Liver (tissue), 9 donors: ENCODE data around the gene ZC3H18. TPM values are rescaled to one million over a fixed set of nuclear protein-coding genes. Genes with fewer than 3 reads are reported as not detected.

ENCODE experiments used
- DNase-seq: peaks from one replicate; pipeline ENCODE4 v3.0.0-alpha.2; 2017; ENCODE audit warnings: low spot score
- H3K27ac ChIP-seq, 2 donors: one replicate each; pipeline ENCODE4 v1.7.0; 2013; ENCODE audit warnings: inconsistent platforms in 2 of 2, low read length in 2 of 2, control low read depth in 1 of 2, low read depth in 1 of 2, mild to moderate bottlenecking in 1 of 2
- H3K27me3 ChIP-seq, 4 donors: one replicate each; pipeline versions ENCODE4 v1.6.1 to v1.7.0; 2013; ENCODE audit warnings: low read length in 3 of 4, inconsistent platforms in 1 of 4, mild to moderate bottlenecking in 1 of 4, moderate library complexity in 1 of 4; ENCODE audit not compliant: control insufficient read depth in 4 of 4, insufficient read depth in 4 of 4
- H3K36me3 ChIP-seq, 4 donors: one replicate each; pipeline versions ENCODE4 v1.6.1 to v1.7.0; 2013; ENCODE audit warnings: low read length in 3 of 4, mild to moderate bottlenecking in 3 of 4, low read depth in 1 of 4, moderate library complexity in 1 of 4; ENCODE audit not compliant: control insufficient read depth in 4 of 4, insufficient read depth in 3 of 4
- H3K4me1 ChIP-seq, 4 donors: one replicate each; pipeline versions ENCODE4 v1.6.1 to v1.7.0; 2013; ENCODE audit warnings: low read length in 3 of 4, mild to moderate bottlenecking in 3 of 4, moderate library complexity in 1 of 4; ENCODE audit not compliant: control insufficient read depth in 4 of 4, insufficient read depth in 4 of 4
- H3K4me3 ChIP-seq, 3 donors: one replicate each; pipeline versions ENCODE4 v1.6.1 to v1.7.0; 2013; ENCODE audit warnings: low read length in 3 of 3, control low read depth in 1 of 3, low read depth in 1 of 3, mild to moderate bottlenecking in 1 of 3
- H3K9ac ChIP-seq, 2 donors: one replicate each; pipeline ENCODE4 v1.7.0; 2013; ENCODE audit warnings: low read length in 2 of 2, mild to moderate bottlenecking in 2 of 2, moderate library complexity in 2 of 2, control low read depth in 1 of 2, low read depth in 1 of 2
- H3K9me3 ChIP-seq, 4 donors: one replicate each; pipeline versions ENCODE4 v1.6.1 to v1.7.0; 2013; ENCODE audit warnings: low read length in 3 of 4; ENCODE audit not compliant: control insufficient read depth in 4 of 4
- EGR1 ChIP-seq, 2 donors: IDR thresholded peaks; 2 replicates each; pipeline ENCODE4 v1.6.1; 2016 to 2018; ENCODE audit warnings: antibody characterized with exemption in 2 of 2, low read depth in 2 of 2
- FOXA1 ChIP-seq: IDR thresholded peaks from 2 replicates; pipeline ENCODE4 v1.6.1; 2016; ENCODE audit warnings: antibody characterized with exemption
- FOXA2 ChIP-seq: IDR thresholded peaks from 2 replicates; pipeline ENCODE4 v1.6.1; 2016; ENCODE audit warnings: antibody characterized with exemption
- GABPA ChIP-seq, 2 donors: IDR thresholded peaks in 1 of 2; conservative IDR thresholded peaks in 1 of 2; 2 replicates each; pipeline ENCODE4 v1.6.1; 2016; ENCODE audit warnings: antibody characterized with exemption in 2 of 2, mild to moderate bottlenecking in 1 of 2, moderate library complexity in 1 of 2
- HNF4A ChIP-seq, 2 donors: conservative IDR thresholded peaks; 2 replicates each; pipeline ENCODE4 v1.6.1; 2016; ENCODE audit warnings: antibody characterized with exemption in 2 of 2, mild to moderate bottlenecking in 2 of 2
- HNF4G ChIP-seq: IDR thresholded peaks from 2 replicates; pipeline ENCODE4 v1.6.1; 2016; ENCODE audit warnings: antibody characterized with exemption
- JUND ChIP-seq, 2 donors: IDR thresholded peaks; 2 replicates each; pipeline ENCODE4 v1.6.1; 2016; ENCODE audit warnings: antibody characterized with exemption in 2 of 2
- NR2F2 ChIP-seq: IDR thresholded peaks from 2 replicates; pipeline ENCODE4 v1.6.1; 2016; ENCODE audit warnings: antibody characterized with exemption
- RAD21 ChIP-seq, 2 donors: IDR thresholded peaks; 2 replicates each; pipeline ENCODE4 v1.6.1; 2016; ENCODE audit warnings: antibody characterized with exemption in 2 of 2, mild to moderate bottlenecking in 2 of 2
- REST ChIP-seq: IDR thresholded peaks from 2 replicates; pipeline ENCODE4 v1.6.1; 2016; ENCODE audit warnings: antibody characterized with exemption, mild to moderate bottlenecking
- RXRA ChIP-seq, 2 donors: IDR thresholded peaks; 2 replicates each; pipeline ENCODE4 v1.6.1; 2017 to 2018; ENCODE audit warnings: antibody characterized with exemption in 2 of 2, mild to moderate bottlenecking in 1 of 2
- SP1 ChIP-seq: IDR thresholded peaks from 2 replicates; pipeline ENCODE4 v1.6.1; 2018; ENCODE audit warnings: antibody characterized with exemption, mild to moderate bottlenecking
- TAF1 ChIP-seq: conservative IDR thresholded peaks from 2 replicates; pipeline ENCODE4 v1.6.1; 2016; ENCODE audit warnings: antibody characterized with exemption, mild to moderate bottlenecking
- YY1 ChIP-seq: IDR thresholded peaks from 2 replicates; pipeline ENCODE4 v1.6.1; 2016; ENCODE audit warnings: antibody characterized with exemption, mild to moderate bottlenecking
- ZBTB33 ChIP-seq: IDR thresholded peaks from 2 replicates; pipeline ENCODE4 v1.6.1; 2016; ENCODE audit warnings: antibody characterized with exemption
- WGBS: extraction: QIAGEN DNeasy Blood & Tissue Kit; methylation state at CpG from one replicate; pipeline ENCODE4 v1.1.7; 2013; 5-methylcytosine and 5-hydroxymethylcytosine counted together
- polyA plus RNA-seq, 2 donors: library from polyadenylated mRNA; stranded (reverse) in 1 of 2; unstranded in 1 of 2; fragments of 200-250 nt in 1 of 2; fragments of >200 nt in 1 of 2; fragmentation: Nextera tagmentation in 1 of 2; extraction: Ambion mirVana in 1 of 2; gene quantifications; one replicate each; pipeline versions ENCODE4 v1.2.1 to v1.2.3, GENCODE V29; 2013 to 2015
- total RNA-seq, 2 donors: library from RNA; depleted of rRNA; stranded (reverse); fragments of >200 nt; gene quantifications; one replicate each; pipeline ENCODE4 v1.2.3, GENCODE V29; 2014
- TF ChIP-seq, protein P1 (sequence below): IDR thresholded peaks from 2 replicates; pipeline ENCODE4 v1.6.1; 2016; ENCODE audit warnings: antibody characterized with exemption
- TF ChIP-seq, protein P2 (sequence below): IDR thresholded peaks from 2 replicates; pipeline ENCODE4 v1.6.1; 2016; ENCODE audit warnings: antibody characterized with exemption
- TF ChIP-seq, protein P3 (sequence below): fragments of 150-350 bp; IDR thresholded peaks from 2 replicates; pipeline ENCODE4 v1.5.1; 2017; ENCODE audit warnings: improper control_type of control experiment, low read depth, low read length; ENCODE audit not compliant: missing input control
- donor health status: healthy.
- donor health status: healthy.
- donor health status: healthy.
- donor health status: healthy.
- donor health status: healthy.

The ZC3H18 gene
- total and polyA plus RNA-seq, 4 donors, result 10.2 to 10.9 (median 10.5) TPM

- H3K36me3 ChIP-seq, result peaks cover 7 to 30% (median 13%) of the 10 kb centered on the region in 4 donors
Observed at GRCh38 chr16:88602091-88602490, 31.9 kb downstream of the ZC3H18 start.

More at GRCh38 chr16:88602091-88602490, 31.9 kb downstream of the ZC3H18 start:
- H3K4me1 ChIP-seq, result peaks cover 0 to 51% (median 40%) of the 10 kb centered on the region in 4 donors
- H3K4me3 ChIP-seq, result no peak overlapping the region
- no peaks in the 10 kb centered on the region for H3K27me3 ChIP-seq
- no peak overlapping the region for H3K9ac ChIP-seq
- TF ChIP-seq NR2F2 (peak; percentile 99), ZBTB33 (peak; percentile 92), FOXA2 (peak; percentile 70), JUND (IDR thresholded peaks at IDR 0.05) (peak; percentile 22 to 51), REST (peak; percentile 38), HNF4G (peak; percentile 35), FOXA1 (no peak), SP1 (peak; percentile 92), RXRA (IDR thresholded peaks at IDR 0.05) (peak; percentile 100), TAF1 (no peak), HNF4A (conservative IDR thresholded peaks at IDR 0.05) (peak; percentile 85 to 87), EGR1 (IDR thresholded peaks at IDR 0.05; ENCODE audit: low read depth in 2 of 2) (peak in 1 of 2 donors; percentile 83), RAD21 (IDR thresholded peaks at IDR 0.05) (peak; percentile 28 to 60), GABPA (IDR thresholded peaks at IDR 0.05 in 1 of 2, conservative IDR thresholded peaks at IDR 0.05 in 1 of 2) (peak in 1 of 2 donors; percentile 31), YY1 (peak; percentile 78)
- TF ChIP-seq, protein P1, sequence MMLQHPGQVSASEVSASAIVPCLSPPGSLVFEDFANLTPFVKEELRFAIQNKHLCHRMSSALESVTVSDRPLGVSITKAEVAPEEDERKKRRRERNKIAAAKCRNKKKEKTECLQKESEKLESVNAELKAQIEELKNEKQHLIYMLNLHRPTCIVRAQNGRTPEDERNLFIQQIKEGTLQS, result peak; percentile 54
- TF ChIP-seq, protein P2, sequence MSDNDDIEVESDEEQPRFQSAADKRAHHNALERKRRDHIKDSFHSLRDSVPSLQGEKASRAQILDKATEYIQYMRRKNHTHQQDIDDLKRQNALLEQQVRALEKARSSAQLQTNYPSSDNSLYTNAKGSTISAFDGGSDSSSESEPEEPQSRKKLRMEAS, result peak; percentile 96
- TF ChIP-seq, protein P3, sequence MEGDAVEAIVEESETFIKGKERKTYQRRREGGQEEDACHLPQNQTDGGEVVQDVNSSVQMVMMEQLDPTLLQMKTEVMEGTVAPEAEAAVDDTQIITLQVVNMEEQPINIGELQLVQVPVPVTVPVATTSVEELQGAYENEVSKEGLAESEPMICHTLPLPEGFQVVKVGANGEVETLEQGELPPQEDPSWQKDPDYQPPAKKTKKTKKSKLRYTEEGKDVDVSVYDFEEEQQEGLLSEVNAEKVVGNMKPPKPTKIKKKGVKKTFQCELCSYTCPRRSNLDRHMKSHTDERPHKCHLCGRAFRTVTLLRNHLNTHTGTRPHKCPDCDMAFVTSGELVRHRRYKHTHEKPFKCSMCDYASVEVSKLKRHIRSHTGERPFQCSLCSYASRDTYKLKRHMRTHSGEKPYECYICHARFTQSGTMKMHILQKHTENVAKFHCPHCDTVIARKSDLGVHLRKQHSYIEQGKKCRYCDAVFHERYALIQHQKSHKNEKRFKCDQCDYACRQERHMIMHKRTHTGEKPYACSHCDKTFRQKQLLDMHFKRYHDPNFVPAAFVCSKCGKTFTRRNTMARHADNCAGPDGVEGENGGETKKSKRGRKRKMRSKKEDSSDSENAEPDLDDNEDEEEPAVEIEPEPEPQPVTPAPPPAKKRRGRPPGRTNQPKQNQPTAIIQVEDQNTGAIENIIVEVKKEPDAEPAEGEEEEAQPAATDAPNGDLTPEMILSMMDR, result no peak
- WGBS, result 49% methylated on average over 7 of the region's 7 CpGs
- peak; percentile 66 for DNase-seq
- no peaks in the 10 kb centered on the region for H3K9me3 ChIP-seq
- peak overlapping the region; percentile 66 to 81 for H3K27ac ChIP-seq
